ENCODE data around the gene ARVCF. TPM values are rescaled to one million over a fixed set of nuclear protein-coding genes. Genes with fewer than 3 reads are reported as not detected.

Gene ARVCF
- total and polyA plus RNA-seq, 9 of the 15 experiments (the other 6 are each of a cell fraction or from before 2014, with no cell fraction given), result 0.03 to 97.4 (median 15.6) TPM

- TF ChIP-seq ZNF318 (IDR thresholded peaks at IDR 0.05; ENCODE audit: borderline replicate concordance in 1 of 2, low read depth in 1 of 2) (no peak), EP300 (IDR thresholded peaks at IDR 0.05; ENCODE audit: low read length) (peak; percentile 85), ZNF324 (CRISPR knock-in tag; IDR thresholded peaks at IDR 0.05) (no peak), POLR2G (IDR thresholded peaks at IDR 0.05; ENCODE audit: low read depth, low read length) (no peak), LCOR (CRISPR knock-in tag; IDR thresholded peaks at IDR 0.05) (no peak), NFIC (IDR thresholded peaks at IDR 0.05) (no peak), ZNF354B (CRISPR knock-in tag; IDR thresholded peaks at IDR 0.05) (no peak), CBFB (CRISPR knock-in tag; IDR thresholded peaks at IDR 0.05) (no peak), DDX20 (tag; IDR thresholded peaks at IDR 0.05; ENCODE audit: low read depth) (no peak), MIER1 (IDR thresholded peaks at IDR 0.05; ENCODE audit: low read depth) (no peak), TRIM25 (IDR thresholded peaks at IDR 0.05; ENCODE audit: borderline replicate concordance) (no peak), XRCC5 (IDR thresholded peaks at IDR 0.05; ENCODE audit: low read depth, low read length) (no peak), ZNF778 (CRISPR knock-in tag; IDR thresholded peaks at IDR 0.05) (no peak), SP2 (IDR thresholded peaks at IDR 0.05; ENCODE audit: extremely low read depth, low read depth, low read length, poor library complexity, severe bottlenecking) (no peak), RAD51 (IDR thresholded peaks at IDR 0.05; ENCODE audit: borderline replicate concordance, low read depth) (no peak), SIN3A (IDR thresholded peaks at IDR 0.05; ENCODE audit: borderline replicate concordance in 2 of 2, control insufficient read depth in 1 of 2, low read depth in 2 of 2, low read length in 2 of 2) (no peak), MXD1 (CRISPR knock-in tag; IDR thresholded peaks at IDR 0.05; ENCODE audit: borderline replicate concordance, poor library complexity, severe bottlenecking) (no peak), MCM3 (IDR thresholded peaks at IDR 0.05) (no peak)
These were observed 27.5 kb downstream of the ARVCF start (continued) for GRCh38 chr22:19988965-19989724.

Data from K562 (cell line).